Measurements from ENCODE around the gene VPS37C. TPM values are rescaled to one million over a fixed set of nuclear protein-coding genes. Genes with fewer than 3 reads are reported as not detected.

Gene VPS37C
- total RNA-seq, 2 donors from 2014 or later: 13.2 to 21.1 TPM

DNA sequence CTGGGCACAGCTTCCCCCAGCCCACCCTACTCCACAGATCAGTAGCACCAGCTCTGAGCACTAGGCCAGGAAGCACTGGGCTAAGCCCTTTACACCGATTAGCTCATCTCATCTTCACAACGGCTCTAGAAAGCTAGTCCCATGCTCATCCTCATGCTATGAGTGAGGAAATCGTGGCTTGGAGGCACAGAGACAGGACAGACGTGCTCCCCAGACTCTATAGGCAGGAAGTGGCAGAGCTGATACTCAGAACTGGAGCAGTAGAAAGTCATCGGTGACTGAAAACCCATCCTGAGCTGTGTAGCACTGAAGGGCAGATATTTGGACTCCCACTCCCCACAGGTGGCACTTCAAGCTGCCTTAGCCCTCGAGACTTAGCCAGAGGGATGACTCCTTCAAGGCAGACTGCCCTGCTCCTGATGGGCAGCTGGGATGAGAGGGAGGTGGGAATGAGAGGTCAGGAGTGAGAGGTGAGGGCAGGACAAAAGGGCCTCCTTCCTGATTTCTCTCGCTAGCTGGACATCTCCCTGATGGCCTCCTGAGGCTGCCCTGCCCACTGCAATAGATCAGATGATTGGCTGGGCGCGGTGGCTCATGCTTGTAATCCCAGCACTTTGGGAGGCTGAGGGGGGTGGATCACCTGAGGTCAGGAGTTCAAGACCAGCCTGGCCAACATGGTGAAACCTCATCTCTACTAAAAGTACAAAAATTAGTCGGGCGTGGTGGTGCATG, 49.3 kb downstream of the VPS37C start:
- DNase-seq (no peak), ATAC-seq (no peak)
- no peaks in the 10 kb centered on the region for H3K27me3 ChIP-seq
- H3K36me3 ChIP-seq (replicated peaks in 1 of 2; ENCODE audit: insufficient read depth in 1 of 2, low read depth in 2 of 2): no peaks in the 10 kb centered on the region
- TF ChIP-seq, protein P1, sequence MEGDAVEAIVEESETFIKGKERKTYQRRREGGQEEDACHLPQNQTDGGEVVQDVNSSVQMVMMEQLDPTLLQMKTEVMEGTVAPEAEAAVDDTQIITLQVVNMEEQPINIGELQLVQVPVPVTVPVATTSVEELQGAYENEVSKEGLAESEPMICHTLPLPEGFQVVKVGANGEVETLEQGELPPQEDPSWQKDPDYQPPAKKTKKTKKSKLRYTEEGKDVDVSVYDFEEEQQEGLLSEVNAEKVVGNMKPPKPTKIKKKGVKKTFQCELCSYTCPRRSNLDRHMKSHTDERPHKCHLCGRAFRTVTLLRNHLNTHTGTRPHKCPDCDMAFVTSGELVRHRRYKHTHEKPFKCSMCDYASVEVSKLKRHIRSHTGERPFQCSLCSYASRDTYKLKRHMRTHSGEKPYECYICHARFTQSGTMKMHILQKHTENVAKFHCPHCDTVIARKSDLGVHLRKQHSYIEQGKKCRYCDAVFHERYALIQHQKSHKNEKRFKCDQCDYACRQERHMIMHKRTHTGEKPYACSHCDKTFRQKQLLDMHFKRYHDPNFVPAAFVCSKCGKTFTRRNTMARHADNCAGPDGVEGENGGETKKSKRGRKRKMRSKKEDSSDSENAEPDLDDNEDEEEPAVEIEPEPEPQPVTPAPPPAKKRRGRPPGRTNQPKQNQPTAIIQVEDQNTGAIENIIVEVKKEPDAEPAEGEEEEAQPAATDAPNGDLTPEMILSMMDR (IDR thresholded peaks at IDR 0.05): no peak
- TF ChIP-seq POLR2A (IDR thresholded peaks at IDR 0.05): no peak
- no peaks in the 10 kb centered on the region for H3K4me1 ChIP-seq
- H3K4me3 ChIP-seq: no peak overlapping the region
- intact Hi-C loops (cut with DNase I): no loop called here
- H3K27ac ChIP-seq: no peak overlapping the region
- WGBS, 2 donors: 74 to 86% methylated on average over 11 of the region's 11 CpGs
- H3K9me3 ChIP-seq: no peaks in the 10 kb centered on the region

DNA sequence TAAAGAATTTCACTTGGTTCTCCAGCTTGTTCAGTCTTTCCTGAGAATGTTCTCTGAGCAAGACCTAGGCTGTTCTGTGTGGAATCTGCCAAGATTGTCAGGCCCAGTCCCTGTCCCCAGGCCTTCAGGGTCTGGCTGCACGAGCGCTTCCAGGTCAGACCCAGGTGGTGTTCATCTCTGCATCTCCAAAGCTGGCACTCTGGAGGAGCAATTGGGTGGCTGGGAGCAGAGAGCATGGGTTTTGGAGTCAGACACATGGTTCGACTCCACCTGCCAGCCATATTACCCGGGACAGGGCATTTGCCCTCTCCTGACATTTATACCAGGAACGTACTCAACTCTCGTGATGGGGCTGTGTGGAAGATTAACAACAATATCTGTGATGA, 50.2 kb downstream of the VPS37C start:
- no peak overlapping the region for H3K27ac ChIP-seq
- H3K4me3 ChIP-seq: no peak overlapping the region
- TF ChIP-seq, protein P1 (IDR thresholded peaks at IDR 0.05): no peak
- TF ChIP-seq POLR2A (IDR thresholded peaks at IDR 0.05): no peak
- H3K27me3 ChIP-seq: no peaks in the 10 kb centered on the region
- no peaks in the 10 kb centered on the region for H3K36me3 ChIP-seq (replicated peaks in 1 of 2; ENCODE audit: insufficient read depth in 1 of 2, low read depth in 2 of 2)
- H3K4me1 ChIP-seq: no peaks in the 10 kb centered on the region
- DNase-seq: no peak
- 76 to 95% methylated on average over 6 of the region's 6 CpGs for WGBS, 2 donors
- ATAC-seq: no peak
- H3K9me3 ChIP-seq: no peaks in the 10 kb centered on the region
- intact Hi-C loops (cut with DNase I): no loop called here

DNA sequence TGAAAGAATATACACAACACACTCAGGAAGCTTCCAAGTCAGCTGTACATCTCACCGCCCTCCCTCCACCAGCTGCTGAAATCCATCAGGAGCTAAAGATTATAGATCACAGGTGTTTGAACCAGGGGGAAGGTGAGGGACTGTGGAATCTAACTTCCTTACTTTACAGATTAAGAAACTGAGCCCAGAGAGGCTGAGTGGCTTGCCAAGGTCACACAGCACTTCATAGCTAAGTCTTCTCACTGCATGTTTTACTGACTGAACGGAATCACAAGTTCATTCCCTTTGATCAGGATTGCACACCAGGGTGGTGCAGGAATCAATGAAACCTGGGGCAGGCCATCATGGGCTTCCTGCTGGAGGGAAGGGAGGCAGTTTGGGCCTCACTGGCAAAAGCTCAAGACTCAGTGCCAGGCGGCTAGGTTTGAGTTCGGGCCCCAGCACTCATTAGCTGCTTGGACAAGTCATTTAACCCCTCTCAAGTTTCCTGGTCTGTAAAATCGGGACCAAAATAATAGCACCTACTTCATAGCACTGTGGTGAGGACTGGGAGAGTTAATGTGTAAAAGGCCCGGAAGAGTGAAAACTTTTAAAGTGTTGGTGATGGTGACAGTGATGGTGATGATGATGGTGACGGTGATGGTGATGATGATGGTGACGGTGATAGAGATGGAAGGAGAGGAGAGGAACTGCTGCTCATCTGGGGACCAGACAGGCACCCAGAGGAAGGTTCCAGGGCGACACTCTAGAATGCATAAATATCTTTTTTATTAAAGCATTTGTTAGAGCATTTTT, 50.8 kb downstream of the VPS37C start:
- DNase-seq: no peak
- Histone ChIP-seq H3K9me3 (no peaks in the 10 kb centered on the region), H3K4me3 (no peak overlapping the region), H3K27me3 (no peaks in the 10 kb centered on the region), H3K27ac (no peak overlapping the region), H3K36me3 (replicated peaks in 1 of 2; ENCODE audit: insufficient read depth in 1 of 2, low read depth in 2 of 2) (no peaks in the 10 kb centered on the region), H3K4me1 (no peaks in the 10 kb centered on the region)
- 74 to 76% methylated on average over 9 of the region's 9 CpGs for WGBS, 2 donors
- intact Hi-C loops (cut with DNase I): no loop called here
- ATAC-seq: no peak
- no peak for TF ChIP-seq POLR2A (IDR thresholded peaks at IDR 0.05)
- TF ChIP-seq, protein P1 (IDR thresholded peaks at IDR 0.05): no peak

DNA sequence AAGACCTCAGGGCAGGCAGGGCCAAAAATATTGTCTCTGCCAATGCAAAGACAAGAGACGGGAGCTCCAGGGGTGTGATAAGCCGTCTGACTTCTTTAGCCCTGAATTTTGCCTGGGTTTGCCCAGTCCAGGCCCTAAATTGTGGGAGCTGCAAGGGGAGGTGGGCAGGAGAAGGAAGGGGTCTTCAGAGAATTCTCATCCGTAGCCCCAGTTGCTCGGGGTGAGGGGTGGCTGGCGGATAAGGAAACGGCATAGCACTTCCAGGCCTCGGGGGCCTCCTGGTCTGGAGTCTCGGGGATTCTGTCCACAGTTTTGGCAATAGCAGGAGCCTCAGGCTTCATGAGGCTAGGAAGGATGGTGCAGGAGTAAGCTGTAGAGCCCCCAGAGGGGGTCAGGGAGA, 51.6 kb downstream of the VPS37C start:
- ATAC-seq: no peak
- Histone ChIP-seq H3K27ac (no peak overlapping the region), H3K4me1 (no peaks in the 10 kb centered on the region), H3K9me3 (no peaks in the 10 kb centered on the region), H3K4me3 (no peak overlapping the region), H3K27me3 (no peaks in the 10 kb centered on the region), H3K36me3 (replicated peaks in 1 of 2; ENCODE audit: insufficient read depth in 1 of 2, low read depth in 2 of 2) (no peaks in the 10 kb centered on the region)
- DNase-seq: no peak
- TF ChIP-seq POLR2A (IDR thresholded peaks at IDR 0.05): no peak
- TF ChIP-seq, protein P1 (IDR thresholded peaks at IDR 0.05): no peak
- intact Hi-C loops (cut with DNase I): no loop called here
- 80% methylated on average over 8 of the region's 8 CpGs for WGBS, 2 donors

All from body of pancreas (tissue), 4 donors.